Measurements from ENCODE around the gene WEE2. TPM values are rescaled to one million over a fixed set of nuclear protein-coding genes. Genes with fewer than 3 reads are reported as not detected.
A peak's percentile ranks its signal among the peaks of the same experiment; 100 is the strongest.

The WEE2 gene
- total RNA-seq, result under 1 TPM in 2 of 6 donors, not detected in 4; 0.12 to 0.19 TPM
- under 1 TPM in 1 of 2 donors, not detected in 1; 0.02 TPM for polyA plus RNA-seq

DNA sequence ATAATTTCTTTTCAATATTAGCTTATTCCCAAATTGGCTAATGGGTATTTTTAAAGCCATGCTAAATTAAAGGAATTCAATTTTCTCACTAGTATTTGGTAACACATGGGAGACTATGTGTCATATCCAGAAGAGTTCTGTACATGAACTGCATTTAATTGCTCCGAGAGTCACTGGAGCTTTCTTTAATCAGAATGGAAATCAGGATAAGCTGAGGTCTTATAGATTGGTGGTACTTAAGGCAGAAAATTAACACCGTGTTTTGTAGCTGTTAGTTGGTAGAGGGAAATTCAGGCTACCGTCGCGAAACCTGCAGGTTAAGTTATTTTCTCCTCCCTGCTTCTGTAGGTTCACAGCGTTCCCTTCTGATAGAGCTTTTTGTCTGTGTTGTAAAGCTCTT lies at the start of gene WEE2:
Gene WEE2, plus strand, starts transcription at position 3 of the 400 bp plus-strand sequence. CDS start 406 bp downstream, outside the sequence.
- ATAC-seq (no peak), FAIRE-seq (no peak), DNase-seq (no peak)
- WGBS, 2 donors, result 87 to 89% methylated on average over 6 of the region's 6 CpGs
- intact Hi-C loops (cut with DNase I), result no loop called here
- Histone ChIP-seq H3K9me3 (no peaks in the 10 kb centered on the region), H3K4me3 (no peak within 1 kb of the TSS), H3K4me1 (peaks cover 0 to 3% (median 0%) of the 10 kb centered on the region in 3 donors), H3K27ac (no peak within 1 kb of the TSS), H3K36me3 (no peaks in the 10 kb centered on the region), H3K27me3 (no peaks in the 10 kb centered on the region)
- TF ChIP-seq, protein P1, sequence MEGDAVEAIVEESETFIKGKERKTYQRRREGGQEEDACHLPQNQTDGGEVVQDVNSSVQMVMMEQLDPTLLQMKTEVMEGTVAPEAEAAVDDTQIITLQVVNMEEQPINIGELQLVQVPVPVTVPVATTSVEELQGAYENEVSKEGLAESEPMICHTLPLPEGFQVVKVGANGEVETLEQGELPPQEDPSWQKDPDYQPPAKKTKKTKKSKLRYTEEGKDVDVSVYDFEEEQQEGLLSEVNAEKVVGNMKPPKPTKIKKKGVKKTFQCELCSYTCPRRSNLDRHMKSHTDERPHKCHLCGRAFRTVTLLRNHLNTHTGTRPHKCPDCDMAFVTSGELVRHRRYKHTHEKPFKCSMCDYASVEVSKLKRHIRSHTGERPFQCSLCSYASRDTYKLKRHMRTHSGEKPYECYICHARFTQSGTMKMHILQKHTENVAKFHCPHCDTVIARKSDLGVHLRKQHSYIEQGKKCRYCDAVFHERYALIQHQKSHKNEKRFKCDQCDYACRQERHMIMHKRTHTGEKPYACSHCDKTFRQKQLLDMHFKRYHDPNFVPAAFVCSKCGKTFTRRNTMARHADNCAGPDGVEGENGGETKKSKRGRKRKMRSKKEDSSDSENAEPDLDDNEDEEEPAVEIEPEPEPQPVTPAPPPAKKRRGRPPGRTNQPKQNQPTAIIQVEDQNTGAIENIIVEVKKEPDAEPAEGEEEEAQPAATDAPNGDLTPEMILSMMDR (IDR thresholded peaks at IDR 0.05), result no peak

DNA sequence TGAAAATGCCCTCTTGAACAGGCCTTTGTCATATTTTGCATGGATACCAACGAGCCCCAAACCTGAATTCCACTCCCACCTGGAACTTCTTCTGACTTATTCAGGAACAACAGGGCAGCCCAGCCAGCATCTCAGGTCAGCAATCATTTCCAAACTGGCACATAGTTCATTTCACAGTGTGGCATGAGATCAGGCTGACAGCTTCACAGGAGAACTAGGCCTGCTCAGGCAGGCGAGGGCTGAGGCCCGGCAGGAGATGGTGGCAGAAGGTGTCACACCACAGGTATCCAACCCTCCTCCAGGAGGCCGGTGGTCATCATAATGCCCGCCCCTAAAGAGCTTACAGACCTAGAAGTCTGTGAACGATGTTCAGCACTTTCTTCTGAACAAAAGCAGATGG lies 48.7 kb upstream of the WEE2 start:
- peaks cover 0 to 19% (median 2%) of the 10 kb centered on the region in 3 donors for H3K36me3 ChIP-seq
- H3K27ac ChIP-seq, result no peak overlapping the region
- FAIRE-seq (no peak), DNase-seq (no peak), ATAC-seq (no peak)
- H3K4me1 ChIP-seq, result peaks cover 0 to 9% (median 0%) of the 10 kb centered on the region in 3 donors
- intact Hi-C loops (cut with DNase I), result no loop called here
- TF ChIP-seq, protein P1 (IDR thresholded peaks at IDR 0.05), result no peak
- no peaks in the 10 kb centered on the region for H3K27me3 ChIP-seq
- H3K4me3 ChIP-seq, result no peak overlapping the region
- H3K9me3 ChIP-seq, result no peaks in the 10 kb centered on the region
- 85 to 94% methylated on average over 6 of the region's 6 CpGs for WGBS, 2 donors

DNA sequence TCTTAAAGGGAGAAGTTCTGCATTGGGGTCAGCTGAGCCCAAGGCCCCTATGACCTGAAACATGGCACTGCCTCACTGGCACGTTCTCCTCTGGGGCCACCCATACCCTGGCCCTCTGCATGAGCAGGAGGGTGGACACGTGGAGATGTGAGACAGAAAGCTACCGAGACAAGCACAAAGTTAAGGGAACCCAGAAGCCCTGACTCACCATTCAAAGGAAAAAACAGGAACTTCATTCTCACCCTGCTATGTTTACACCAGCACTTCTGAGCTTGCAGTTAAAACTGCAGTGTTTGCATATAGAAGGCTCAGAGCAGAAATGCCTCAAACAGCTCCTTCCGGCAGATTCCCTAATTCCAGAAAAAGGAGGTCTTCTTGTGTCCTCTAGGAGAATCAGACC lies 47.9 kb upstream of the WEE2 start:
- intact Hi-C loops (cut with DNase I), result no loop called here
- TF ChIP-seq, protein P1 (IDR thresholded peaks at IDR 0.05), result no peak
- Histone ChIP-seq H3K27me3 (no peaks in the 10 kb centered on the region), H3K4me3 (no peak overlapping the region), H3K36me3 (peaks cover 0 to 19% (median 6%) of the 10 kb centered on the region in 3 donors), H3K27ac (no peak overlapping the region), H3K4me1 (peaks cover 0 to 9% (median 0%) of the 10 kb centered on the region in 3 donors), H3K9me3 (no peaks in the 10 kb centered on the region)
- ATAC-seq (peak in 3 of 4 donors; percentile 29 to 72 (median 56)), FAIRE-seq (no peak), DNase-seq (no peak)
- 82 to 87% methylated on average over 4 of the region's 4 CpGs for WGBS, 2 donors

DNA sequence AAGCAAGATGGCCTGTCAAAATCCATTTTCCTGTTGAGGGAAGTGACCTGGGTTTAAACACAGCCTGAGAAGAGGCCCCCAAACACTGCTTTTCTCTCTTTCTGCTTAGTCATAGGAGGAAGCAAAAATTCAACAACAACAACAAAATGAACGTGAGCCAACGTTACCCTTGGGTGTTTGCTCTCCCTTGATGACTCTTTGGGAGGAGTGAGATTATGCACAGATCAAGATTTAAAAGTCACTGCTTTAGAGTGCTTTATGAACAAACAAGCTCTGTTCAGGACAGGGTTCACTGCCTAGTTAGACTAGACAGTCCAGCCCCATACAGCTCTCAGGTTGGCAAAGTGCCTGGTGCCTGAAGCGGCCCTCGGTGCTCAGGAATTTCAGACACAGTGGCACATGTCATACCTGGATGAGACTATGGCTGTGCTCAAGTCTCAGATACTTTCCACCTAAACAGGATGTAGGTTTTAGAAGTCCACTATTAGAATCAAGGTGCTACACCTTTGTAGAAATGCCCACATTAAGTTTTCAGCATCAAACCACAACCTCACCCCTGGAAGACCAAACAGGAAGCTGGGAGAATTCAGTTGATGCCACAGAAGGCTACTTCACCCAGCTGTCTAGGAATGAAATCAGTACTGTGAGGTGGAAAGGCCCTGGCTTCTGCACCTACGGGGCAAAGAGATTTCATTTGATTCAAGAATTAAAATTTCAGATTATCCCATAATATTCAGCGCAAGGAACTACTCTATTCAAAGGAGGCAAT lies 44.9 kb upstream of the WEE2 start:
- Histone ChIP-seq H3K27me3 (no peaks in the 10 kb centered on the region), H3K9me3 (no peaks in the 10 kb centered on the region), H3K4me3 (no peak overlapping the region), H3K36me3 (peaks cover 0 to 13% (median 6%) of the 10 kb centered on the region in 3 donors), H3K4me1 (peaks cover 0 to 9% (median 0%) of the 10 kb centered on the region in 3 donors), H3K27ac (peak overlapping the region in 2 of 4 donors; percentile 59 to 60)
- TF ChIP-seq, protein P1 (IDR thresholded peaks at IDR 0.05), result no peak
- WGBS, 2 donors, result 57 to 65% methylated on average over 6 of the region's 6 CpGs
- no peak for FAIRE-seq
- DNase-seq, result peak in 3 of 6 donors; percentile 13 to 44 (median 29)
- intact Hi-C loops (cut with DNase I), result no loop called here
- ATAC-seq, result peak in 3 of 4 donors; percentile 56 to 63 (median 62)

- ATAC-seq, result peak; percentile 63 to 84 (median 75)
- WGBS, 2 donors, result 26 to 46% methylated on average over 6 of the region's 6 CpGs
- Histone ChIP-seq H3K4me3 (no peak overlapping the region), H3K4me1 (peaks cover 0 to 9% (median 0%) of the 10 kb centered on the region in 3 donors), H3K36me3 (peaks cover 0 to 13% (median 6%) of the 10 kb centered on the region in 3 donors), H3K9me3 (no peaks in the 10 kb centered on the region), H3K27ac (peak overlapping the region in 1 of 4 donors; percentile 60), H3K27me3 (no peaks in the 10 kb centered on the region)
- no peak for DNase-seq
- TF ChIP-seq, protein P1 (IDR thresholded peaks at IDR 0.05), result no peak
- no peak for FAIRE-seq
- intact Hi-C loops (cut with DNase I), result no loop called here
These were observed 43.7 kb upstream of the WEE2 start for GRCh38 chr7:141664450-141664849.

All from pancreas (tissue), 10 donors.